Keratinocyte (primary cell): Measurements from ENCODE around the gene DDX51. TPM values are rescaled to one million over a fixed set of nuclear protein-coding genes. Genes with fewer than 3 reads are reported as not detected.

Source experiments
- DNase-seq: peaks from one replicate; pipeline ENCODE4 v3.0.0-alpha.2; 2011; ENCODE audit warnings: low read depth, missing footprints, low spot score
- FAIRE-seq: peaks from 2 replicates; lab custom pipeline; 2011; peaks lifted over from hg19 to GRCh38; lab: Jason Lieb, UNC
- H2AFZ ChIP-seq: 2 replicates; pipeline ENCODE4 v1.6.0; 2012; ENCODE audit warnings: low read length, control low read depth, inconsistent platforms; ENCODE audit not compliant: control insufficient read depth
- H3K27ac ChIP-seq: 2 replicates; pipeline ENCODE4 v1.5.1; 2011; ENCODE audit warnings: low read length; ENCODE audit not compliant: control insufficient read depth, insufficient read depth
- H3K27me3 ChIP-seq: 3 replicates; pipeline ENCODE4 v1.6.0; 2011; ENCODE audit warnings: low read length; ENCODE audit not compliant: control insufficient read depth, insufficient read depth; ENCODE audit errors: extremely low read depth
- H3K36me3 ChIP-seq, 2 experiments: 2 replicates in 1 of 2; 3 replicates in 1 of 2; pipeline ENCODE4 v1.5.1; 2011; ENCODE audit warnings: low read length in 2 of 2, mild to moderate bottlenecking in 1 of 2; ENCODE audit not compliant: control insufficient read depth in 2 of 2, insufficient read depth in 2 of 2; ENCODE audit errors: extremely low read depth in 1 of 2
- H3K4me1 ChIP-seq: 3 replicates; pipeline ENCODE4 v1.5.1; 2011; ENCODE audit warnings: low read length; ENCODE audit not compliant: control insufficient read depth, insufficient read depth; ENCODE audit errors: extremely low read depth
- H3K4me2 ChIP-seq: 3 replicates; pipeline ENCODE4 v1.6.0; 2011; ENCODE audit warnings: low read depth, low read length; ENCODE audit not compliant: control insufficient read depth, insufficient read depth; ENCODE audit errors: extremely low read depth
- H3K4me3 ChIP-seq, 3 experiments: fragments of 200-600 bp in 1 of 3; sonication (generic) in 1 of 3; 2 replicates in 2 of 3; 3 replicates in 1 of 3; pipeline ENCODE4 v1.5.1; 2011 to 2016; ENCODE audit warnings: low read length in 3 of 3, mild to moderate bottlenecking in 3 of 3, control low read depth in 2 of 3, inconsistent platforms in 1 of 3, low read depth in 1 of 3, mixed read lengths in 1 of 3, mixed run types in 1 of 3, moderate library complexity in 1 of 3; ENCODE audit not compliant: control insufficient read depth in 2 of 3, insufficient read depth in 2 of 3; ENCODE audit errors: extremely low read depth in 1 of 3
- H3K79me2 ChIP-seq: 2 replicates; pipeline ENCODE4 v1.6.0; 2012; ENCODE audit warnings: low read length; ENCODE audit not compliant: control insufficient read depth, insufficient read depth
- H3K9ac ChIP-seq: 3 replicates; pipeline ENCODE4 v1.6.0; 2011; ENCODE audit warnings: low read length; ENCODE audit not compliant: control insufficient read depth, insufficient read depth; ENCODE audit errors: extremely low read depth
- H3K9me1 ChIP-seq: 3 replicates; pipeline ENCODE4 v1.6.0; 2011; ENCODE audit warnings: low read length; ENCODE audit not compliant: control insufficient read depth, insufficient read depth; ENCODE audit errors: extremely low read depth
- H3K9me3 ChIP-seq: 2 replicates; pipeline ENCODE4 v1.5.1; 2012; ENCODE audit warnings: low read depth, low read length; ENCODE audit not compliant: control insufficient read depth
- H4K20me1 ChIP-seq: 3 replicates; pipeline ENCODE4 v1.6.0; 2011; ENCODE audit warnings: low read length; ENCODE audit not compliant: control insufficient read depth, insufficient read depth; ENCODE audit errors: extremely low read depth
- EZH2 ChIP-seq: IDR thresholded peaks from one replicate; pipeline ENCODE4 v1.6.1; 2012; ENCODE audit warnings: inconsistent platforms, mild to moderate bottlenecking, low read length, moderate library complexity
- dilution Hi-C: fragments of 300-500 bp; cut with MboI; formaldehyde crosslinking; loops from one replicate; pipeline ENCODE4 v1.7.0; 2020; ENCODE audit warnings: low sequenced_read_pairs; ENCODE audit not compliant: extremely low pct_ligation_motif_present
- polyA plus RNA-seq, 5 experiments: library from polyadenylated mRNA; depleted of rRNA in 3 of 5; stranded (reverse) in 3 of 5; stranded (forward) in 1 of 5; unstranded in 1 of 5; fragments of >200 nt; gene quantifications; 1 replicate in 1 of 5; 2 replicates in 3 of 5; 3 replicates in 1 of 5; pipeline versions ENCODE4 v1.2.1 to v1.2.3, GENCODE V29; 2011 to 2012; ENCODE audit warnings: missing spikeins in 2 of 5, low read depth in 1 of 5, low replicate concordance in 1 of 5
- TF ChIP-seq, protein P1 (sequence below), 3 experiments: IDR thresholded peaks in 1 of 3; conservative IDR thresholded peaks in 1 of 3; optimal IDR thresholded peaks in 1 of 3; 2 replicates in 2 of 3; 3 replicates in 1 of 3; pipeline versions ENCODE3 to v1.5.1; 2011; ENCODE audit warnings: low read length in 3 of 3, mild to moderate bottlenecking in 3 of 3, moderate library complexity in 2 of 3, control low read depth in 1 of 3, inconsistent platforms in 1 of 3; ENCODE audit not compliant: insufficient read depth in 2 of 3; ENCODE audit errors: extremely low read depth in 1 of 3

The DDX51 gene
- polyA plus RNA-seq, 1 donor (not counting 4 experiments of a cell fraction or from before 2014, with no cell fraction given), result 7.4 TPM

DNA sequence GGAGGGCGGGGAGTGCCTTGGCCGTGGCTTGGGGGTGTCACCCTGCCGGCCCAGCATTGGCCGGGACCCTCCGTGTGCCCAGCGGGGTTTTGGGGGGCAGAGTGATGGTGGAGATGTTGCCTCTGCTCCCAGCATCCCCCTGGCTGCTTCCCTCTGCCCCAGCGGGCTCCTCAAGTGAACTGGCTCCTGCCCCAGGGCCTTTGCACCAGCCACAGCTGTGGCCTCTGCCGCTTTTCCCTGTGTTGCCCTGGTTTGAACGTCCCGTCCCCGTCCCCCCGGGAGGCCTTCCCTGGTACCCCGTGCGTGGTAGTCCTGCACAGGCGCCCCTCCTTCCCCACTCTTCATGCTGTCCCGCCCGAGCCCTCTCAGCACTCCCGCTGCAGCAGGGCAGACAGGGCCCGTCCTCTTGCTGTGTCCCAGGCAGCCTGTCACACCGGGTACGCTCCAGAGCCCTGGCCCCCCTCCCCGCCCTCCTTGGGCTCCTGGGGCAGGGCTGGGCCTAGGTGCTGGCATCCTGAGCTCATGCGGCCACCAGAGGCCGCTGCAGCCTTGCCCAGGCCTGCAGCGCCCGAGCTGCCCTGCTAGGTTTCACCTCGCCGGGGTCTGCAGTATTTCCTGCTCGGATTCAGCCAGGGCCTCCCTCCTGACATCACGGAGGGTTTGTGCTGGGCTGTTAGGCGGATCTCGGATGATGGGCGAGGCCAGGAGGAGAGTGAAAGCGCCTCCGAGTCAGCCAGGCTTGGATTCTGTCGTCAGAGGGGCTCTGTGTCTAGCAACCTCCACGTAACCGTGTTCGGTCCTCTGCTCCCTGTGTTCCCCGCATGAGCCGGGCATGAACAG is 9.6 kb upstream of the DDX51 start:
- H2AFZ ChIP-seq, result no peak overlapping the region
- peak overlapping the region; percentile 60 for H3K4me2 ChIP-seq
- no peaks in the 10 kb centered on the region for H3K4me1 ChIP-seq
- no peak overlapping the region for H3K27ac ChIP-seq
- H3K27me3 ChIP-seq, result no peaks in the 10 kb centered on the region
- no peak for FAIRE-seq
- H3K79me2 ChIP-seq, result no peaks in the 10 kb centered on the region
- dilution Hi-C loops, result no loop called here
- H3K9me1 ChIP-seq, result no peaks in the 10 kb centered on the region
- H3K36me3 ChIP-seq, result peaks cover 5 to 7% of the 10 kb centered on the region in 2 experiments
- no peak for DNase-seq
- TF ChIP-seq EZH2, result no peak
- TF ChIP-seq, protein P1, sequence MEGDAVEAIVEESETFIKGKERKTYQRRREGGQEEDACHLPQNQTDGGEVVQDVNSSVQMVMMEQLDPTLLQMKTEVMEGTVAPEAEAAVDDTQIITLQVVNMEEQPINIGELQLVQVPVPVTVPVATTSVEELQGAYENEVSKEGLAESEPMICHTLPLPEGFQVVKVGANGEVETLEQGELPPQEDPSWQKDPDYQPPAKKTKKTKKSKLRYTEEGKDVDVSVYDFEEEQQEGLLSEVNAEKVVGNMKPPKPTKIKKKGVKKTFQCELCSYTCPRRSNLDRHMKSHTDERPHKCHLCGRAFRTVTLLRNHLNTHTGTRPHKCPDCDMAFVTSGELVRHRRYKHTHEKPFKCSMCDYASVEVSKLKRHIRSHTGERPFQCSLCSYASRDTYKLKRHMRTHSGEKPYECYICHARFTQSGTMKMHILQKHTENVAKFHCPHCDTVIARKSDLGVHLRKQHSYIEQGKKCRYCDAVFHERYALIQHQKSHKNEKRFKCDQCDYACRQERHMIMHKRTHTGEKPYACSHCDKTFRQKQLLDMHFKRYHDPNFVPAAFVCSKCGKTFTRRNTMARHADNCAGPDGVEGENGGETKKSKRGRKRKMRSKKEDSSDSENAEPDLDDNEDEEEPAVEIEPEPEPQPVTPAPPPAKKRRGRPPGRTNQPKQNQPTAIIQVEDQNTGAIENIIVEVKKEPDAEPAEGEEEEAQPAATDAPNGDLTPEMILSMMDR (optimal IDR thresholded peaks at IDR 0.05 in 1 of 3, IDR thresholded peaks at IDR 0.05 in 1 of 3, conservative IDR thresholded peaks at IDR 0.05 in 1 of 3; ENCODE audit: extremely low read depth in 1 of 3, insufficient read depth in 2 of 3, low read length in 3 of 3), result peak; percentile 79 to 99 (median 90)
- H3K9ac ChIP-seq, result no peak overlapping the region
- H4K20me1 ChIP-seq, result no peaks in the 10 kb centered on the region
- H3K9me3 ChIP-seq, result peaks cover 9% of the 10 kb centered on the region
- H3K4me3 ChIP-seq, result peak overlapping the region in 1 of 3 experiments; percentile 27

DNA sequence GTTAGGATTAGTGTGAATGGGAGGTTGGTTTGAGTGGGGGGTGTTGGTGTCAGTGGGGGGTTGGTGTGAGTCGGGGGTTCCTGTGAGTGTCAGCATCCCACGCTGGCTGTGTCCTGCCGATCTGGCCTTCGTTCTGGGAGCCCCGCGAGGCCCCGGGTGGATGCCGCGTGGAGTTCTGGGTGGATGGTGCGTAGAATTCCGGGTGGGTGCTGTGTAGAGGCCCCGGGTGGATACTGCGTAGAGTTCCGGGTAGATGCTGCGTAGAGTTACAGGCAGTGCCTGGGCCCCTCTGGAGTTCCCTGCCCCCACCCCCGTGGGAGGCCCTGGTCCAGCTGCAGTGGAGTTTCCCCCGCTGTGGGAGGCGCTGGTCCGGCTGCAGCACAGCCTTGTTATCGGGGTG is 8.8 kb upstream of the DDX51 start:
- H2AFZ ChIP-seq, result no peak overlapping the region
- dilution Hi-C loops, result no loop called here
- H3K4me1 ChIP-seq, result no peaks in the 10 kb centered on the region
- no peaks in the 10 kb centered on the region for H3K9me1 ChIP-seq
- no peak for DNase-seq
- no peak overlapping the region for H3K4me2 ChIP-seq
- H3K36me3 ChIP-seq, result peaks cover 5 to 7% of the 10 kb centered on the region in 2 experiments
- peaks cover 9% of the 10 kb centered on the region for H3K9me3 ChIP-seq
- no peak overlapping the region for H3K4me3 ChIP-seq
- no peaks in the 10 kb centered on the region for H4K20me1 ChIP-seq
- H3K79me2 ChIP-seq, result no peaks in the 10 kb centered on the region
- TF ChIP-seq, protein P1 (optimal IDR thresholded peaks at IDR 0.05 in 1 of 3, IDR thresholded peaks at IDR 0.05 in 1 of 3, conservative IDR thresholded peaks at IDR 0.05 in 1 of 3; ENCODE audit: extremely low read depth in 1 of 3, insufficient read depth in 2 of 3, low read length in 3 of 3), result no peak
- no peak for TF ChIP-seq EZH2
- no peaks in the 10 kb centered on the region for H3K27me3 ChIP-seq
- no peak for FAIRE-seq
- H3K27ac ChIP-seq, result no peak overlapping the region
- H3K9ac ChIP-seq, result no peak overlapping the region
